HG03378 (cell line): ENCODE results near the gene MCM5.
"Not testable (repeated sequence)": the region's sequence is repeated elsewhere in the genome, so short reads cannot be mapped to it uniquely, and the experiment has no call there.

Source experiments
- ATAC-seq: cut with Tn5 transposase; IDR thresholded peaks from one replicate; pipeline ENCODE4 v1.9.1; 2021; ENCODE audit warnings: mild to moderate bottlenecking, moderate library complexity; ENCODE audit not compliant: unreplicated experiment

Gene MCM5

GRCh38 chr22:35378621-35379020 lies 21.3 kb upstream of the MCM5 start:
- no peak for ATAC-seq

GRCh38 chr22:35379146-35379993 lies 20.6 kb upstream of the MCM5 start:
- ATAC-seq = no peak

GRCh38 chr22:35380013-35380412 lies 19.9 kb upstream of the MCM5 start:
- no peak for ATAC-seq

- ATAC-seq = no peak
Measured at GRCh38 chr22:35380537-35381423, 19.2 kb upstream of the MCM5 start, which contains the start of gene HMOX1. Gene HMOX1, plus strand, starts transcription at chr22:35381096. Its CDS starts 78 bp downstream, at chr22:35381174.

- ATAC-seq = no peak
Measured at GRCh38 chr22:35381424-35382009, 18.4 kb upstream of the MCM5 start.

GRCh38 chr22:35383679-35384071 lies 16.3 kb upstream of the MCM5 start:
- no peak for ATAC-seq

- ATAC-seq = no peak
Measured at GRCh38 chr22:35384527-35384926, 15.4 kb upstream of the MCM5 start.

GRCh38 chr22:35384975-35385588 lies 14.9 kb upstream of the MCM5 start:
- ATAC-seq = no peak

GRCh38 chr22:35386670-35387288 lies 13.2 kb upstream of the MCM5 start:
- ATAC-seq = no peak

- no peak for ATAC-seq
Measured at GRCh38 chr22:35390933-35391332, 9.0 kb upstream of the MCM5 start.

GRCh38 chr22:35392357-35392756 lies 7.6 kb upstream of the MCM5 start:
- no peak for ATAC-seq

GRCh38 chr22:35393116-35394010 lies 6.6 kb upstream of the MCM5 start:
- no peak for ATAC-seq

GRCh38 chr22:35394011-35394312 lies 6.0 kb upstream of the MCM5 start:
- no peak for ATAC-seq

GRCh38 chr22:35394810-35395563 lies 5.0 kb upstream of the MCM5 start:
- no peak for ATAC-seq

- ATAC-seq = not testable (repeated sequence)
Measured at GRCh38 chr22:35396622-35397021, 3.3 kb upstream of the MCM5 start.

- no peak for ATAC-seq
Measured at GRCh38 chr22:35397095-35397904, 2.6 kb upstream of the MCM5 start.

GRCh38 chr22:35398591-35398973 lies 1.4 kb upstream of the MCM5 start:
- ATAC-seq = no peak

- ATAC-seq = no peak
Measured at GRCh38 chr22:35399114-35399677, 744 bp upstream of the MCM5 start.
